ENCODE measurements around the gene SH2D3A.

- TF ChIP-seq EZH2phosphoT487 (IDR thresholded peaks at IDR 0.05; ENCODE audit: low read depth, severe bottlenecking, unreplicated experiment) (no peak), EZH2 (IDR thresholded peaks at IDR 0.05; ENCODE audit: borderline replicate concordance) (no peak), CTCF (IDR thresholded peaks at IDR 0.05; ENCODE audit: poor library complexity) (no peak)
These were observed 34.4 kb upstream of the SH2D3A start for GRCh38 chr19:6801485-6802086.

Data from hepatocyte (in vitro differentiated cells).